Measurements from ENCODE around the gene CCL8.
"Not testable (repeated sequence)": the region's sequence is repeated elsewhere in the genome, so short reads cannot be mapped to it uniquely, and the experiment has no call there.

CCL8 gene

GRCh38 chr17:34313164-34313563, 6.1 kb upstream of the CCL8 start:
- in situ Hi-C loops (cut with MboI; ENCODE audit: low sequenced_read_pairs) = no loop called here

- in situ Hi-C loops (cut with MboI; ENCODE audit: low sequenced_read_pairs) = no loop called here
These were observed 5.0 kb upstream of the CCL8 start for GRCh38 chr17:34314279-34314678.

DNA sequence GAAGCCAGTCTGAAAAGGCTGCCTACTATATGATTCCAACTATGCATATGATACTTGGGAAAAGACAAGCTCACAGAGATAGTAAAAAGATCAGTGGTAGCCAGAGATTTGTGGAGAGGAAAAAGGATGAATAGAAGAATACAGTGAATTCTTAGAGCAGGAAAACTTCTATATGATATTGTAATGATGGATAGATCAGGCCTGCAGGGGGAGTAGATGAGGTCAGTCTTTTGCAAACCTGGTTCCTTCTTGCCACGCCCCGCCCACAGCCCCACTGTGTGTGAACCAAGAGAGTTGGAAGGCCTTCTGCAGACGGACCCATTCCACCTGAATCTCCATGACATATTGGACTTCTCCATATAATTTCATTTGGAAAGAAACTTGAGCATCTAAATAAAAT, 761 bp upstream of the CCL8 start:
- in situ Hi-C loops (cut with MboI; ENCODE audit: low sequenced_read_pairs) = no loop called here

GRCh38 chr17:34321964-34322363, 2.7 kb downstream of the CCL8 start:
- in situ Hi-C loops (cut with MboI; ENCODE audit: low sequenced_read_pairs) = no loop called here

DNA sequence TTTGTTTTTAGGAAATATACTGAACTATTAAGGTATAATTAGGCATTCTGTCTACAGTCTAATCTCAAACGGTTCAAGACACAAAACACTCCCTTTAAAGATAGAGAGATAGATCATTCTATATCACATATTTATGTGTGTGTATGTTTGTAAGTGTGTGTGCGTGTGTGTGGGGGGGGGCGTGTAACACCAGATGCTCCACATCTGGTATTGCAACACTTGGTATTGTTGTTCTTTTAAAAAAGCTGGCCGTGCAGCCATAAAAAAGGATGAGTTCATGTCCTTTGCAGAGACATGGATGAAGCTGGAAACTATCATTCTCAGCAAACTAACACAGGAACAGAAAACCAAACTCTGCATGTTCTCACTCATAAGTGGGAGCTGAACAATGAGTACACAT, 8.3 kb downstream of the CCL8 start:
- in situ Hi-C loops (cut with MboI; ENCODE audit: low sequenced_read_pairs) = not testable (repeated sequence)

DNA sequence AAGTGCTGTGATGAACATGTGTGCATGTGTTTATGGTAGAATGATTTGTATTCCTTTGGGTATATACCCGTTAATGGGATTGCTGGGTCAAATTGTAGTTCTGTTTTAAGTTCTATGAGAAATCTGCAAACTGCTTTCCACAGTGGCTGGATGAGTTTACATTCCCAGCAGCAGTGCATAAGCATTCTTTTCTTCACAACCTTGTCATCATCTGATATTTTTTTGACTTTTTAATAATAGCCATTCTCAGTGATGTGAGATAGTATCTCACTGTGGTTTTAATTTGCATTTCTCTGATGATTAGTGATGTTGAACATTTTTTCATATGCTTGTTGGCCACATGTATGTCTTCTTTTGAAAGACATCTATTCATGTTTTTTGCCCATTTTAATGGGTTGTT, 18.5 kb downstream of the CCL8 start:
- in situ Hi-C loops (cut with MboI; ENCODE audit: low sequenced_read_pairs) = no loop called here

DNA sequence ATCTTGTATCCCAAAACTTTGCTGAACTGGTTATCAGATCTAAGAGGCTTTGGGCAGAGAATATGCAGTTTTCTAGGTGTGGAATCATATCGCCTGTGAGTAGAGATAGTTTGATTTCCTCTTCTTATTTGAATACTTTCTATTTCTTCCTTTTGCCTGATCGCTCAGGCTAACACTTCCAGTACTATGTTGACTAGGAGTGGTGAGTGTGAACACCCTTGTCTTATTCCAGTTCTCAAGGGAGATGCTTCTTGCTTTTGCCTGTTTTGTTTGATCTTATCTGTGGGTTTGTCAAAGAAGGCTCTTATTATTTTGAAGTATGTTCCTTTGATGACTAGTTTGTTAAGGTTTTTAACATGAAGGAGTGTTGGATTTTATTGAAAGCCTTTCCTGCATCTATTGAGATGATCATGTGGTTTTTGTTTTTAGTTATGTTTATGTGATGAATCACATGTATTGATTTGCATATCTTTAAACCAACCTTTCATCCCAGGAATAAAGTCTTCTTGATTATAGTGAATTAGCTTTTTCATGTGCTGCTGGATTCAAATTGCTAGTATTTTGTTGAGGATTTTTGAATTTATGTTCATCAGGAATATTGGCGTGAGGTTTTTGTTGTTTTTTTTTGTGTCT, 20.0 kb downstream of the CCL8 start:
- in situ Hi-C loops (cut with MboI; ENCODE audit: low sequenced_read_pairs) = no loop called here

DNA sequence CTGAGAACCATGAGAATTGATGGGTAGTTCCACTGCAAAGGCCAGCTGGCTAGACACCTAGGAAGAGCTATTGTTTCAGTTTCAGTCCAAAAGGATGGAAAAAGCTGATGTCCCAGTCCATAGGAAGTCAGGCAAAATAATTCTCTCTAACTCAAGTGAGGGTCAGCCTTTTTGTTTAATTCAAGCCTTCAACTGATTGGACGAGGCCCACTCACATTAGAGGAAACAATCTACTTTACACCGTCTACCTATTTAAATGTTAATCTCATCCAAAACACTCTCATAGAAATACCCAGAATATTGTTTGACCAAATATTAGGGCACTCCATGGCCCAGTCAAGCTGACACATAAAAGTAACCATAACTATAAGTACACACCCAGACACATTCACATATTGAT, 22.7 kb downstream of the CCL8 start:
- in situ Hi-C loops (cut with MboI; ENCODE audit: low sequenced_read_pairs) = no loop called here

DNA sequence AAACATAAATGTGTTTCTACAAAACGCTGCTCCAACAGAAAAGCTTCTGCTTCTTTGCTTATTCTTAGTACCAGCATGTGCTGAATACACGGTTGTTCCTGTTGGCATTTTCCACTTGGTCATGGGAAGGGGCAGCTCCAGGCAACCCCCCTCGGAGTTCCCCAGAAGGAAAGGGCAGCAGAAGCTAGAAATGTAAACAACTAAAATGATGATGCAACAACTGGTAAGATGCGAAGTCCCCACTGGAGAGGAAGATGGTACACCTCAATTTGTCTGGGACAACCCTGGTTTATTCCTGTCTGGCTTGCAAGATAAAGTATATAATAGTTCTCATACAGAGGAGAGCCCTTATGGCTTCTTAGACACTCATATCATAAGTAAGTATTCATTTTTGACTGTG, 27.8 kb downstream of the CCL8 start:
- in situ Hi-C loops (cut with MboI; ENCODE audit: low sequenced_read_pairs) = no loop called here

- in situ Hi-C loops (cut with MboI; ENCODE audit: low sequenced_read_pairs) = loop anchor here (25.0 kb wide), 1 partner anchor 113 kb away; no protein-coding TSS in a partner anchor
These were observed 30.5 kb downstream of the CCL8 start for GRCh38 chr17:34349751-34350150.

DNA sequence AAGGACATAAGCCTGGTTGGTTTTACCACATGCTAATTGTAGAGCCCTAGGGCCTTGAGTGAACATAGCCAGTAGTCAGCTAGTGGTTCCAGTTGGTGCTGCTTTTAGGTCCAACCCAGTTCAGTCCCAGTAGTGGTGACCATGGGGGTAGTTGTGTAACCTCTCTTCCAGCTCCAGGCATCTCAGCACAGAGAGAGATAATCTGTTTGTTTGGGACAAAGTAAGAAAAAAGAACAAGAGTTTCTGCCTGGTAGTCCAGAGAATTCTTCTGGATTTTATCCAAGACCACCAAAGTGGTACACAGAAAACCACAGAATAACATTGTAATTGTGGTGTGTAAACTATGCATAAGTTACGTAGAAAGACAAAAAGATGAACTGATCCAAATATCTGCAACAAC, 31.9 kb downstream of the CCL8 start:
- in situ Hi-C loops (cut with MboI; ENCODE audit: low sequenced_read_pairs) = loop anchor here (25.0 kb wide), 1 partner anchor 111 kb away; no protein-coding TSS in a partner anchor

GRCh38 chr17:34352191-34352590, 33.0 kb downstream of the CCL8 start:
- in situ Hi-C loops (cut with MboI; ENCODE audit: low sequenced_read_pairs) = loop anchor here (25.0 kb wide), 1 partner anchor 110 kb away; no protein-coding TSS in a partner anchor

GRCh38 chr17:34354637-34355036, 35.4 kb downstream of the CCL8 start:
- in situ Hi-C loops (cut with MboI; ENCODE audit: low sequenced_read_pairs) = loop anchor here (25.0 kb wide), 1 partner anchor 108 kb away; no protein-coding TSS in a partner anchor

- in situ Hi-C loops (cut with MboI; ENCODE audit: low sequenced_read_pairs) = loop anchor here (25.0 kb wide), 1 partner anchor 106 kb away; no protein-coding TSS in a partner anchor
These were observed 37.0 kb downstream of the CCL8 start, which contains the start of gene CCL13 for GRCh38 chr17:34356194-34356593. CCL13 (plus strand) TSS chr17:34356480; CDS start chr17:34356527, 47 bp downstream.

- in situ Hi-C loops (cut with MboI; ENCODE audit: low sequenced_read_pairs) = loop anchor here (25.0 kb wide), 1 partner anchor 105 kb away; no protein-coding TSS in a partner anchor
These were observed 38.2 kb downstream of the CCL8 start for GRCh38 chr17:34357398-34357797.

- in situ Hi-C loops (cut with MboI; ENCODE audit: low sequenced_read_pairs) = loop anchor here (25.0 kb wide), 1 partner anchor 104 kb away; no protein-coding TSS in a partner anchor
These were observed 39.4 kb downstream of the CCL8 start for GRCh38 chr17:34358631-34359030.

GRCh38 chr17:34360601-34361270, 41.5 kb downstream of the CCL8 start:
- in situ Hi-C loops (cut with MboI; ENCODE audit: low sequenced_read_pairs) = loop anchor here (5.0 to 25.0 kb wide), 2 partner anchors 102 to 158 kb away; no protein-coding TSS in a partner anchor

GRCh38 chr17:34361478-34362061, 42.3 kb downstream of the CCL8 start:
- in situ Hi-C loops (cut with MboI; ENCODE audit: low sequenced_read_pairs) = loop anchor here (5.0 to 25.0 kb wide), 2 partner anchors 101 to 159 kb away; no protein-coding TSS in a partner anchor

DNA sequence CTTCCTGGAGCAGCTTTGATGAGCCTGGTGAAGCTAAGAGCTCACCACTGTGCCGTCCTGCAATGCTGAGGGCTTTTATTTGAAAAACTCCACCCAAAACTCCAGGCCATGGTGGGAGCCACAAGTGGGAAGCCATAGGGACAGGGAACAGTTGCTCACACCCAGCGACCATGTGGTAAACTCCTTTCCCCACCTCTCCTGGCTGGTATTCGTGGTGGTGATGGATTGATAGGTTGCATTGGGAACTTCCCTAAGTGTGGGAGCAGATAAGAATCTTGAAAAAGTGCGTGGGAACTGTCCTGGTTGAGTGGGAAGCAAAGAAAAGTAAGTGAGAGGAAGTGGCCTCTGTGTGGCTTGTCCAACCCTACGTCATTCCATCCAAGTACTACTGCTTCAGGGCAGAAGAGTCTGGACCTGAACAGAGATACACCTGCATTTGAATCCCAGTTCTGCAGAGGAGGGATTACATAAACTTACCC, 44.0 kb downstream of the CCL8 start, which contains the start of gene CCL1:
Gene CCL1, minus strand, starts transcription at position 51 of the 479 bp plus-strand sequence. CDS start 72 bp downstream, outside the sequence.
- in situ Hi-C loops (cut with MboI; ENCODE audit: low sequenced_read_pairs) = loop anchor here (5.0 to 25.0 kb wide), 2 partner anchors 99 to 161 kb away; no protein-coding TSS in a partner anchor

- in situ Hi-C loops (cut with MboI; ENCODE audit: low sequenced_read_pairs) = loop anchor here (5.0 to 25.0 kb wide), 2 partner anchors 98 to 162 kb away; no protein-coding TSS in a partner anchor
These were observed 45.5 kb downstream of the CCL8 start for GRCh38 chr17:34364751-34365150.

- in situ Hi-C loops (cut with MboI; ENCODE audit: low sequenced_read_pairs) = loop anchor here (25.0 kb wide), 1 partner anchor 97 kb away; no protein-coding TSS in a partner anchor
These were observed 46.1 kb downstream of the CCL8 start for GRCh38 chr17:34365340-34365739.
